SK-N-SH treated with all-trans-retinoic acid at 6 μM for 48 hours (cell line): ENCODE results near the gene ME3.

Experiments
- ATAC-seq: fragments of 200-7000 bp; cut with Tn5 transposase; 3 replicates; pipeline ENCODE4 v1.9.1; 2020; ENCODE audit warnings: mild to moderate bottlenecking, moderate library complexity
- ARNTL ChIP-seq: fragments of 450-650 bp; formaldehyde crosslinking; IDR thresholded peaks from 2 replicates; pipeline ENCODE4 v1.5.0; 2020; ENCODE audit warnings: low read depth, mild to moderate bottlenecking, moderate library complexity, borderline replicate concordance
- BACH2 ChIP-seq: fragments of 250-450 bp; sonication (Bioruptor Pico); IDR thresholded peaks from 2 replicates; pipeline ENCODE4 v1.9.0; 2021; ENCODE audit warnings: mild to moderate bottlenecking, borderline replicate concordance
- CSDC2 ChIP-seq: fragments of 250-450 bp; sonication (Bioruptor Pico); IDR thresholded peaks from 2 replicates; pipeline ENCODE4 v1.5.0; 2020; ENCODE audit warnings: mild to moderate bottlenecking, moderate library complexity
- ESRRG ChIP-seq: fragments of 250-450 bp; sonication (Bioruptor Pico); IDR thresholded peaks from 2 replicates; pipeline ENCODE4 v1.6.1; 2021; ENCODE audit warnings: mild to moderate bottlenecking
- GLIS3 ChIP-seq: fragments of 250-450 bp; sonication (Bioruptor Pico); IDR thresholded peaks from 2 replicates; pipeline ENCODE4 v1.5.0; 2020; ENCODE audit warnings: mild to moderate bottlenecking, moderate library complexity
- ISL1 ChIP-seq: fragments of 250-450 bp; sonication (Bioruptor Pico); IDR thresholded peaks from 2 replicates; pipeline ENCODE4 v2.1.2; 2022; ENCODE audit warnings: mild to moderate bottlenecking, moderate library complexity
- OSR1 ChIP-seq: fragments of 250-450 bp; sonication (Bioruptor Pico); IDR thresholded peaks from 2 replicates; pipeline ENCODE4 v1.8.0; 2022; ENCODE audit warnings: moderate library complexity, mild to moderate bottlenecking, inconsistent platforms
- PPARA ChIP-seq: fragments of 250-450 bp; sonication (Bioruptor Pico); IDR thresholded peaks from 2 replicates; pipeline ENCODE4 v1.5.0; 2020; ENCODE audit warnings: mild to moderate bottlenecking, borderline replicate concordance
- RARB ChIP-seq: fragments of 250-450 bp; sonication (Bioruptor Pico); IDR thresholded peaks from 2 replicates; pipeline ENCODE4 v1.8.0; 2021; ENCODE audit warnings: mild to moderate bottlenecking, moderate library complexity
- TCF4 ChIP-seq: fragments of 250-450 bp; sonication (Bioruptor Pico); IDR thresholded peaks from 2 replicates; pipeline ENCODE4 v1.8.0; 2021; ENCODE audit warnings: mild to moderate bottlenecking, moderate library complexity, borderline replicate concordance
- TOX ChIP-seq: fragments of 250-450 bp; sonication (Bioruptor Pico); IDR thresholded peaks from 2 replicates; pipeline ENCODE4 v1.8.0; 2021; ENCODE audit warnings: mild to moderate bottlenecking, moderate library complexity, borderline replicate concordance
- ZC3H10 ChIP-seq: fragments of 250-450 bp; sonication (Bioruptor Pico); IDR thresholded peaks from 2 replicates; pipeline ENCODE4 v1.5.1; 2021; ENCODE audit warnings: mild to moderate bottlenecking, moderate library complexity
- ZFP3 ChIP-seq: fragments of 250-450 bp; sonication (Bioruptor Pico); IDR thresholded peaks from 2 replicates; pipeline ENCODE4 v1.5.0; 2020; ENCODE audit warnings: mild to moderate bottlenecking, moderate library complexity
- ZFP30 ChIP-seq: fragments of 450-650 bp; formaldehyde crosslinking; IDR thresholded peaks from 2 replicates; pipeline ENCODE4 v1.5.0; 2022; ENCODE audit warnings: mild to moderate bottlenecking, moderate library complexity
- ZNF565 ChIP-seq: fragments of 450-650 bp; formaldehyde crosslinking; conservative IDR thresholded peaks from 2 replicates; pipeline ENCODE4 v1.5.0; 2020; ENCODE audit warnings: low read depth, mild to moderate bottlenecking, moderate library complexity
- ZNF70 ChIP-seq: fragments of 450-650 bp; formaldehyde crosslinking; IDR thresholded peaks from 2 replicates; pipeline ENCODE4 v1.5.0; 2020; ENCODE audit warnings: mild to moderate bottlenecking, moderate library complexity
- ZNF8 ChIP-seq: fragments of 450-650 bp; formaldehyde crosslinking; IDR thresholded peaks from 2 replicates; pipeline ENCODE4 v1.5.0; 2020; ENCODE audit warnings: mild to moderate bottlenecking, moderate library complexity
- TF ChIP-seq, protein P1 (sequence below): fragments of 250-450 bp; sonication (Bioruptor Pico); IDR thresholded peaks from 2 replicates; pipeline ENCODE4 v1.5.0; 2020; ENCODE audit warnings: mild to moderate bottlenecking, moderate library complexity
- TF ChIP-seq, protein P2 (sequence below): fragments of 250-450 bp; sonication (Bioruptor Pico); IDR thresholded peaks from 2 replicates; pipeline ENCODE4 v1.5.1; 2020; ENCODE audit warnings: low read depth, mild to moderate bottlenecking, moderate library complexity
- TF ChIP-seq, protein P3 (sequence below): fragments of 250-450 bp; sonication (Bioruptor Pico); IDR thresholded peaks from 2 replicates; pipeline ENCODE4 v1.8.0; 2021; ENCODE audit warnings: low read depth, mild to moderate bottlenecking, moderate library complexity, borderline replicate concordance
- TF ChIP-seq, protein P4 (sequence below): fragments of 250-450 bp; sonication (Bioruptor Pico); IDR thresholded peaks from 2 replicates; pipeline ENCODE4 v1.8.0; 2020; ENCODE audit warnings: mild to moderate bottlenecking, moderate library complexity, borderline replicate concordance

The ME3 gene

DNA sequence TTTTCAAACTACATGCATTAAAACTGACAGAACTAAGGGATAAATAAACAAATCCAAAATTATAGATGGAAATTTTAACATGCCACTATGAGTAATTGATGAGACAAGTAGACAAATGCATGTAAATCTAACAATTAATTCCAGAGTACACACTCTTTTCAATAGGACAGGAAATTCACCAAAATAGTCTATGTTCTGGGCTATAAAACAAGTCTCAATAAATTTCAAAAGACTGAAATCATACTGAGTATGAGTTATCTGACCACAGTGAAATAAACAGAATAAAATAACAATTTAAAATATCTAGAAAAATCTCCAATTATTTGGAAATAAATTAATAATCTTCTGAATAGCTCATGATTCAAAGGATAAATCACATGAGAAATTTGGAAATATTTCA lies 38.5 kb upstream of the ME3 start:
- TF ChIP-seq ZNF8 (no peak), ARNTL (CRISPR knock-in tag) (no peak), BACH2 (CRISPR knock-in tag) (no peak), ZNF70 (CRISPR knock-in tag) (no peak), ZFP3 (CRISPR knock-in tag) (no peak), ZFP30 (CRISPR knock-in tag) (no peak), ZNF565 (CRISPR knock-in tag) (no peak), ESRRG (no peak)
- TF ChIP-seq, protein P1, sequence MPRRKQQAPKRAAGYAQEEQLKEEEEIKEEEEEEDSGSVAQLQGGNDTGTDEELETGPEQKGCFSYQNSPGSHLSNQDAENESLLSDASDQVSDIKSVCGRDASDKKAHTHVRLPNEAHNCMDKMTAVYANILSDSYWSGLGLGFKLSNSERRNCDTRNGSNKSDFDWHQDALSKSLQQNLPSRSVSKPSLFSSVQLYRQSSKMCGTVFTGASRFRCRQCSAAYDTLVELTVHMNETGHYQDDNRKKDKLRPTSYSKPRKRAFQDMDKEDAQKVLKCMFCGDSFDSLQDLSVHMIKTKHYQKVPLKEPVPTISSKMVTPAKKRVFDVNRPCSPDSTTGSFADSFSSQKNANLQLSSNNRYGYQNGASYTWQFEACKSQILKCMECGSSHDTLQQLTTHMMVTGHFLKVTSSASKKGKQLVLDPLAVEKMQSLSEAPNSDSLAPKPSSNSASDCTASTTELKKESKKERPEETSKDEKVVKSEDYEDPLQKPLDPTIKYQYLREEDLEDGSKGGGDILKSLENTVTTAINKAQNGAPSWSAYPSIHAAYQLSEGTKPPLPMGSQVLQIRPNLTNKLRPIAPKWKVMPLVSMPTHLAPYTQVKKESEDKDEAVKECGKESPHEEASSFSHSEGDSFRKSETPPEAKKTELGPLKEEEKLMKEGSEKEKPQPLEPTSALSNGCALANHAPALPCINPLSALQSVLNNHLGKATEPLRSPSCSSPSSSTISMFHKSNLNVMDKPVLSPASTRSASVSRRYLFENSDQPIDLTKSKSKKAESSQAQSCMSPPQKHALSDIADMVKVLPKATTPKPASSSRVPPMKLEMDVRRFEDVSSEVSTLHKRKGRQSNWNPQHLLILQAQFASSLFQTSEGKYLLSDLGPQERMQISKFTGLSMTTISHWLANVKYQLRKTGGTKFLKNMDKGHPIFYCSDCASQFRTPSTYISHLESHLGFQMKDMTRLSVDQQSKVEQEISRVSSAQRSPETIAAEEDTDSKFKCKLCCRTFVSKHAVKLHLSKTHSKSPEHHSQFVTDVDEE (CRISPR knock-in tag) = no peak
- TF ChIP-seq, protein P2, sequence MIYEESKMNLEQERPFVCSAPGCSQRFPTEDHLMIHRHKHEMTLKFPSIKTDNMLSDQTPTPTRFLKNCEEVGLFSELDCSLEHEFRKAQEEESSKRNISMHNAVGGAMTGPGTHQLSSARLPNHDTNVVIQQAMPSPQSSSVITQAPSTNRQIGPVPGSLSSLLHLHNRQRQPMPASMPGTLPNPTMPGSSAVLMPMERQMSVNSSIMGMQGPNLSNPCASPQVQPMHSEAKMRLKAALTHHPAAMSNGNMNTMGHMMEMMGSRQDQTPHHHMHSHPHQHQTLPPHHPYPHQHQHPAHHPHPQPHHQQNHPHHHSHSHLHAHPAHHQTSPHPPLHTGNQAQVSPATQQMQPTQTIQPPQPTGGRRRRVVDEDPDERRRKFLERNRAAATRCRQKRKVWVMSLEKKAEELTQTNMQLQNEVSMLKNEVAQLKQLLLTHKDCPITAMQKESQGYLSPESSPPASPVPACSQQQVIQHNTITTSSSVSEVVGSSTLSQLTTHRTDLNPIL (CRISPR knock-in tag) = no peak
- TF ChIP-seq, protein P3, sequence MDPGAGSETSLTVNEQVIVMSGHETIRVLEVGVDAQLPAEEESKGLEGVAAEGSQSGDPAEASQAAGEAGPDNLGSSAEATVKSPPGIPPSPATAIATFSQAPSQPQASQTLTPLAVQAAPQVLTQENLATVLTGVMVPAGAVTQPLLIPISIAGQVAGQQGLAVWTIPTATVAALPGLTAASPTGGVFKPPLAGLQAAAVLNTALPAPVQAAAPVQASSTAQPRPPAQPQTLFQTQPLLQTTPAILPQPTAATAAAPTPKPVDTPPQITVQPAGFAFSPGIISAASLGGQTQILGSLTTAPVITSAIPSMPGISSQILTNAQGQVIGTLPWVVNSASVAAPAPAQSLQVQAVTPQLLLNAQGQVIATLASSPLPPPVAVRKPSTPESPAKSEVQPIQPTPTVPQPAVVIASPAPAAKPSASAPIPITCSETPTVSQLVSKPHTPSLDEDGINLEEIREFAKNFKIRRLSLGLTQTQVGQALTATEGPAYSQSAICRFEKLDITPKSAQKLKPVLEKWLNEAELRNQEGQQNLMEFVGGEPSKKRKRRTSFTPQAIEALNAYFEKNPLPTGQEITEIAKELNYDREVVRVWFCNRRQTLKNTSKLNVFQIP (CRISPR knock-in tag) = no peak
- TF ChIP-seq, all 23 proteins: peak for 0
- no peak for ATAC-seq

DNA sequence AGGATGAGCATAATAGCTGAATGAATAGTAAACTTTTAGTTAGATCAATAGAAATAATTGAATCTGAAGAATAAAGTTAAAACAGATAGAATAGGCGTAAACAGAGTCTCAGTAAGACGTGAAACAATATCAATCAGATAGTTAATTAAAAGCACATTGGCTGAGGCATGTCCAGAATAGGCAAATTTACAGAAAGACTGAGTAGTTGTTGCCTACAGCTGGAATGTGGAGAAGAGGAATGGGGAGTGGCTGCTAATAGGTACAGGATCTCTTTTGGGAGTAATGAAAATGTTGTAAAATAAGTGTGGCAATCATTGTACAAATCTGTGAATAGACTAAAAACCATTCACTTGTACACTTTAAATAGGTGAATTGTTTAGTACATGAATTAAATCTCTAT lies 36.3 kb upstream of the ME3 start:
- ATAC-seq = no peak
- TF ChIP-seq TCF4 (CRISPR knock-in tag) = no peak
- TF ChIP-seq ISL1 = no peak
- no peak for TF ChIP-seq RARB (CRISPR knock-in tag)
- TF ChIP-seq PPARA = no peak
- no peak for TF ChIP-seq ZFP3 (CRISPR knock-in tag)
- TF ChIP-seq OSR1 (CRISPR knock-in tag) = no peak
- no peak for TF ChIP-seq ZNF8
- no peak for TF ChIP-seq CSDC2
- no peak for TF ChIP-seq TOX (CRISPR knock-in tag)
- TF ChIP-seq, protein P4, sequence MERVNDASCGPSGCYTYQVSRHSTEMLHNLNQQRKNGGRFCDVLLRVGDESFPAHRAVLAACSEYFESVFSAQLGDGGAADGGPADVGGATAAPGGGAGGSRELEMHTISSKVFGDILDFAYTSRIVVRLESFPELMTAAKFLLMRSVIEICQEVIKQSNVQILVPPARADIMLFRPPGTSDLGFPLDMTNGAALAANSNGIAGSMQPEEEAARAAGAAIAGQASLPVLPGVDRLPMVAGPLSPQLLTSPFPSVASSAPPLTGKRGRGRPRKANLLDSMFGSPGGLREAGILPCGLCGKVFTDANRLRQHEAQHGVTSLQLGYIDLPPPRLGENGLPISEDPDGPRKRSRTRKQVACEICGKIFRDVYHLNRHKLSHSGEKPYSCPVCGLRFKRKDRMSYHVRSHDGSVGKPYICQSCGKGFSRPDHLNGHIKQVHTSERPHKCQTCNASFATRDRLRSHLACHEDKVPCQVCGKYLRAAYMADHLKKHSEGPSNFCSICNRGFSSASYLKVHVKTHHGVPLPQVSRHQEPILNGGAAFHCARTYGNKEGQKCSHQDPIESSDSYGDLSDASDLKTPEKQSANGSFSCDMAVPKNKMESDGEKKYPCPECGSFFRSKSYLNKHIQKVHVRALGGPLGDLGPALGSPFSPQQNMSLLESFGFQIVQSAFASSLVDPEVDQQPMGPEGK = no peak
- TF ChIP-seq, all 23 proteins: peak for 0

DNA sequence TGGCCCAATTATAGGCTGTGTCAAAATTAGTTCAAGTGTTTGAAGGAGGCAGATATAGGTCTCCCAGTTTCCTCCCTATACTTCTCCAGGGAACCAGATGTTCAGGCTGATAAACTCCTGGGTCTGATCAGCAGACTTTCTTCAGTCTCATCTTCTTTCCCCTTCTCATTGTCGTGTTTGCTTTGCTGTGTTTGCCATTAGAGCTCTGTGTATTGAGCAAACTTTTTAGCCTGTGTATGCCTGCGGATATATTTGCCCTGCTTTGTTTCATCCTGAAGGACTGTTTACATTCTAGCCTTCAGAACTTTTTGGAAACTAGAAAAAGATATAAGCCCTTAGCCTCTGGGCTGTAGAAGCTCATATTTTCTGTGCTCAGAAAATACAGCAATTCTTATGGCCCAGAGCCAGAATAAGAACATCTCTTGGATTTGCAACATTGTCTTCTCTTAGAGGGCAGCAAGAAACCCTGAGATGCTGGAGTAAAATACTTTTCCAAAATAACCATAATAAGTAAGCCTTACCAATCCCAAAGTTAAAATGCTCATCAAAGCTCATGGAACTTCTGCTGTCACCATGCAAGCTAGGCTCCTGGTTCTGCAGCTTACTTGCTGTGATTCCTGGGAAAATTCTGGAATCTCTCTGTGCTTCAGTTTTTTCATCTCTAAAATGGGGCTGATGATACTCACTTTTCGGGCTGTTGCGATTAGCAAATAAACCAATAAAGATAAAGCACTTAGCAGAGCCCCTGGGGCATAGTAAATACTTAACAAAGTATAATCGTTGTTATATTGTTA lies 34.1 kb upstream of the ME3 start:
- TF ChIP-seq, protein P4 = no peak
- TF ChIP-seq GLIS3 (CRISPR knock-in tag) (no peak), ARNTL (CRISPR knock-in tag) (no peak), ZFP3 (CRISPR knock-in tag) (no peak), ISL1 (no peak), ZFP30 (CRISPR knock-in tag) (no peak), OSR1 (CRISPR knock-in tag) (no peak), ZC3H10 (CRISPR knock-in tag) (no peak), ZNF8 (no peak), TCF4 (CRISPR knock-in tag) (no peak)
- TF ChIP-seq, protein P2 (CRISPR knock-in tag) = no peak

More for the DNA sequence above, 34.1 kb upstream of the ME3 start:
- no peak for ATAC-seq
